GM23248 (cell line): ENCODE measurements around the gene CD164L2. TPM values are rescaled to one million over a fixed set of nuclear protein-coding genes. Genes with fewer than 3 reads are reported as not detected.

Source experiments
- DNase-seq: peaks from one replicate; pipeline ENCODE4 v3.0.0-alpha.2; 2015
- H2AFZ ChIP-seq: fragments of 200-600 bp; sonication (generic); 2 replicates; pipeline ENCODE4 v1.6.1; 2016; ENCODE audit warnings: antibody characterized with exemption
- H3F3A ChIP-seq: fragments of 200-600 bp; sonication (generic); 2 replicates; pipeline ENCODE4 v1.6.1; 2016; ENCODE audit warnings: mild to moderate bottlenecking, antibody characterized with exemption, mixed run types; ENCODE audit not compliant: insufficient read depth
- H3K27ac ChIP-seq: fragments of 200-600 bp; sonication (generic); 2 replicates; pipeline ENCODE4 v1.5.1; 2016; ENCODE audit warnings: mild to moderate bottlenecking
- H3K27me3 ChIP-seq: fragments of 200-600 bp; sonication (generic); replicated peaks from 2 replicates; pipeline ENCODE4 v1.6.1; 2016; ENCODE audit warnings: mild to moderate bottlenecking; ENCODE audit not compliant: insufficient read depth
- H3K36me3 ChIP-seq: fragments of 200-600 bp; sonication (generic); 2 replicates; pipeline ENCODE4 v1.6.1; 2016; ENCODE audit warnings: low read depth, mild to moderate bottlenecking
- H3K4me1 ChIP-seq: fragments of 200-600 bp; sonication (generic); 2 replicates; pipeline ENCODE4 v1.6.1; 2016; ENCODE audit warnings: mild to moderate bottlenecking; ENCODE audit not compliant: insufficient read depth
- H3K4me2 ChIP-seq: fragments of 200-600 bp; sonication (generic); one replicate; pipeline ENCODE4 v1.6.1; 2016; ENCODE audit warnings: mild to moderate bottlenecking; ENCODE audit not compliant: unreplicated experiment
- H3K4me3 ChIP-seq: fragments of 200-600 bp; sonication (generic); 2 replicates; pipeline ENCODE4 v1.5.1; 2016; ENCODE audit warnings: mild to moderate bottlenecking
- H3K79me2 ChIP-seq: fragments of 200-600 bp; sonication (generic); 2 replicates; pipeline ENCODE4 v1.6.1; 2016; ENCODE audit warnings: mild to moderate bottlenecking; ENCODE audit not compliant: insufficient read depth
- H3K9ac ChIP-seq: fragments of 200-600 bp; sonication (generic); 2 replicates; pipeline ENCODE4 v1.6.1; 2016; ENCODE audit warnings: mild to moderate bottlenecking
- H3K9me2 ChIP-seq: fragments of 200-600 bp; sonication (generic); 2 replicates; pipeline ENCODE4 v1.6.1; 2016; ENCODE audit warnings: mixed run types, mild to moderate bottlenecking, moderate library complexity; ENCODE audit not compliant: insufficient read depth
- H3K9me3 ChIP-seq: fragments of 200-600 bp; sonication (generic); one replicate; pipeline ENCODE4 v1.6.1; 2017; ENCODE audit warnings: low read depth
- H4K20me1 ChIP-seq: fragments of 200-600 bp; sonication (generic); 2 replicates; pipeline ENCODE4 v1.6.0; 2016; ENCODE audit not compliant: insufficient read depth
- EZH2 ChIP-seq: fragments of 200-600 bp; sonication (generic); IDR thresholded peaks from 2 replicates; pipeline ENCODE4 v1.6.1; 2018; ENCODE audit warnings: antibody characterized with exemption, mild to moderate bottlenecking; ENCODE audit not compliant: insufficient read depth, poor library complexity, severe bottlenecking
- EZH2phosphoT487 ChIP-seq: fragments of 200-600 bp; sonication (generic); IDR thresholded peaks from 2 replicates; pipeline ENCODE4 v1.6.1; 2018; ENCODE audit warnings: antibody characterized with exemption, moderate library complexity, mild to moderate bottlenecking, low read depth; ENCODE audit not compliant: insufficient read depth
- WGBS, 2 experiments: methylation state at CpG; one replicate each; pipeline ENCODE4 v1.1.6; 2015 to 2017; ENCODE audit warnings: low lambda C conversion rate in 2 of 2, low coverage in 1 of 2; ENCODE audit errors: missing lambda C conversion rate in 2 of 2; 5-methylcytosine and 5-hydroxymethylcytosine counted together
- in situ Hi-C: fragments of 300-500 bp; cut with MboI; formaldehyde crosslinking; loops from 2 replicates; pipeline ENCODE4 v1.15.0; 2020
- polyA plus RNA-seq: library from polyadenylated mRNA; unstranded; fragments of >200 nt; fragmentation: Nextera tagmentation; extraction: Ambion mirVana; gene quantifications from 2 replicates; pipeline ENCODE4 v1.2.1, GENCODE V29; 2016
- total RNA-seq: library from RNA; depleted of rRNA; stranded (reverse); fragments of >200 nt; shearing (Covaris generic); gene quantifications from 2 replicates; pipeline ENCODE4 v1.2.3, GENCODE V29; 2014

Gene CD164L2
- total and polyA plus RNA-seq, 2 experiments from 2014 or later, result not detected

DNA sequence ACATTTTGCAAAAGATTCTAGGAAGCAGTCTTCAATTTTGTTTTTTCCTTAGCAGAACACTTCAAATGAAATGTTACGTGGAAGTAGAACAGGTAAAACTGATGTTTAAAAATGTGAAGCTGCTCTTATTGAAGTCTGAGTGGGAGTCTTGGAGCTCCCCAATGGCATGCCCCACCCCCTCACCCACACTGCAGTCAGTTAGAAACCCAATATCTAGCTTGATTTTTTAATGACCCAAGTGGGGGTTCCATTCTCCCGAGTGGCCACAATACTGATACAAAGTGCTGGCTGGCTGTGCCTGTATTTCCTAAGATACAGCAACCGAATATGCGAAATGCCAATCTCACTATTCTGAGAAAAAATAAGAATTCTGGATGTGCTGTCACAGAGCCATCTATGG lies 40.6 kb upstream of the CD164L2 start:
- TF ChIP-seq EZH2phosphoT487 (no peak), EZH2 (no peak)
- H3K4me2 ChIP-seq, result no peak overlapping the region
- H3K27me3 ChIP-seq, result no peaks in the 10 kb centered on the region
- H3F3A ChIP-seq, result peaks cover 11% of the 10 kb centered on the region
- H3K27ac ChIP-seq, result no peak overlapping the region
- no peak overlapping the region for H3K4me3 ChIP-seq
- no peak overlapping the region for H3K9ac ChIP-seq
- no peaks in the 10 kb centered on the region for H4K20me1 ChIP-seq
- no peak for DNase-seq
- WGBS, 2 experiments, result 84 to 92% methylated on average over 4 of the region's 4 CpGs
- in situ Hi-C loops, result loop anchor here (25.0 kb wide), 1 partner anchor 189 kb away; the partner anchor contains the start of gene AHDC1
- no peaks in the 10 kb centered on the region for H3K9me2 ChIP-seq
- H3K9me3 ChIP-seq, result no peaks in the 10 kb centered on the region
- H3K4me1 ChIP-seq, result peaks cover 25% of the 10 kb centered on the region
- peaks cover 99% of the 10 kb centered on the region for H3K79me2 ChIP-seq
- H3K36me3 ChIP-seq, result peaks cover 7% of the 10 kb centered on the region; the same call in 1 of the 2 replicates
- H2AFZ ChIP-seq, result no peak overlapping the region

DNA sequence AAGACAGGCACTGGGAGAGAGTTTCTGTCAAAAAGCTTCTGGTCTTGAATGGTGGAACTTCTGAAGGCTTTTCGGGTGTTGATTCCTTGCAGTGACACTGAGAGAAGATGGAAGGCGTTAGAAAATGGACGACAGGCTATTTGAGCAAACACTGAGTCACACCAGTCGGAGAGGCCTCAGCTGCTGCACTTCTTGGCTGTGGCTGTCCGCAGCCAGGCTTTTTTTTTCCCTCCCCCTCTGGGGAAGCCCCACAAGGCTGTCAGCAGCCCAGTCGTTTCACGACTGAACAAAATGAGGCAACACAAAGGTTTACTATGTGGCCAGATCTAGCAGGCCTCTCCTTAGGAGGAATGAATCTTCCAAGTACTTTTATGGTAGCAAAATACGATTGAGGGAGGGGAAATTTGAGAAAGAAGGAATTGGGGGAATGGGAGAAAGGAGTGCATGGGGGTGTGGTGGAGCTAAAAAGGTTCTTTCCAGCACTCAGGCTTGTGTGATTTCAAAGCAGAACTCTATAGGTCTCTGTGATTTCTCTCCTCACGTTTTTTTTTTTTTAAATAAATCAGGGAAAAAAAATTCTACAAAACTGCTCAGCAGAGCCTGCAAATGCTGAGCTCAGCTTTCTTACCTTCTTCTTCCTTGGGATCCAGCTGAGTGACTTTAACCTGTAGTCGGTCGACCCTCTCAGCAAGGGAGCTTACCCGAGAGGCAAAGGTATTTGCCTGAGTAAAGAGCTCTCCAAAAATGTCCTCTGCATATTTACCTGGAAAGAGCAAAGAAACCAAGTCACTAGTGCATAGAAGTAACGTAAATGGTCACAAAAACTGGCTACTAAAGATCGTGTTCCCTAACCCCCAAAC lies 35.4 kb upstream of the CD164L2 start:
- peaks cover 18% of the 10 kb centered on the region for H3K4me1 ChIP-seq
- peak overlapping the region; percentile 72 for H3K9ac ChIP-seq
- H3K4me2 ChIP-seq, result peak overlapping the region; percentile 41
- peaks cover 80% of the 10 kb centered on the region for H3K79me2 ChIP-seq
- H2AFZ ChIP-seq, result peak overlapping the region; percentile 59
- H3K9me3 ChIP-seq, result no peaks in the 10 kb centered on the region
- H4K20me1 ChIP-seq, result no peaks in the 10 kb centered on the region
- H3K27me3 ChIP-seq, result no peaks in the 10 kb centered on the region
- DNase-seq, result peak; percentile 97
- 27 to 29% methylated on average over 14 of the region's 14 CpGs for WGBS, 2 experiments
- no peak for TF ChIP-seq EZH2
- TF ChIP-seq EZH2phosphoT487, result no peak
- H3K27ac ChIP-seq, result peak overlapping the region; percentile 85
- H3F3A ChIP-seq, result peaks cover 22% of the 10 kb centered on the region
- no peaks in the 10 kb centered on the region for H3K9me2 ChIP-seq
- in situ Hi-C loops, result loop anchor here (25.0 kb wide), 1 partner anchor 194 kb away; the partner anchor contains the start of gene AHDC1
- H3K4me3 ChIP-seq, result no peak overlapping the region
- H3K36me3 ChIP-seq, result peaks cover 41% of the 10 kb centered on the region

DNA sequence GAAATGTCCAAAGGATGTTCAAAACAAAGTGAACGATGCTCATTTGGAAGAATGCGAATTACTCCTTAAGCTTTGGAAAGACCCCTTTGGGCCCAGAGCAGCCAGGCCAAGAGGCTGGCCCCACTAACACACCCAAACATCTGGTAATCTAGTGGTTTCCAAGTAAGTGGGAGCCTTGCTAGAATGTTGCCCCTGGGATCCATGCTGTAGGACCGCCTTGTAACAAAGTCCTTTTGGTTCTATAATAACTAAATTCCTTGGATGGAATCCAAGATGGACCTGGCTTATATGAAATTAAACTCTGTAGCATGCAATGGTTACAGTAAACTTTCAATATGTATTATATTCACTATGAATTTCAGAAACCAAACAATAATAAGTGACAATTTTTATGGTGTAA lies 34.6 kb upstream of the CD164L2 start:
- Histone ChIP-seq H2AFZ (no peak overlapping the region), H3K27ac (peak overlapping the region; percentile 85), H3K27me3 (no peaks in the 10 kb centered on the region), H3K79me2 (peaks cover 78% of the 10 kb centered on the region), H3K9ac (peak overlapping the region; percentile 72), H3K9me3 (no peaks in the 10 kb centered on the region), H4K20me1 (no peaks in the 10 kb centered on the region), H3F3A (peaks cover 22% of the 10 kb centered on the region), H3K4me1 (peaks cover 18% of the 10 kb centered on the region), H3K36me3 (peaks cover 49% of the 10 kb centered on the region), H3K9me2 (no peaks in the 10 kb centered on the region), H3K4me2 (peak overlapping the region; percentile 41), H3K4me3 (no peak overlapping the region)
- in situ Hi-C loops, result loop anchor here (25.0 kb wide), 1 partner anchor 195 kb away; the partner anchor contains the start of gene AHDC1
- TF ChIP-seq EZH2phosphoT487 (no peak), EZH2 (no peak)
- no peak for DNase-seq
- WGBS, 2 experiments, result 96 to 100% methylated on average over 3 of the region's 3 CpGs

DNA sequence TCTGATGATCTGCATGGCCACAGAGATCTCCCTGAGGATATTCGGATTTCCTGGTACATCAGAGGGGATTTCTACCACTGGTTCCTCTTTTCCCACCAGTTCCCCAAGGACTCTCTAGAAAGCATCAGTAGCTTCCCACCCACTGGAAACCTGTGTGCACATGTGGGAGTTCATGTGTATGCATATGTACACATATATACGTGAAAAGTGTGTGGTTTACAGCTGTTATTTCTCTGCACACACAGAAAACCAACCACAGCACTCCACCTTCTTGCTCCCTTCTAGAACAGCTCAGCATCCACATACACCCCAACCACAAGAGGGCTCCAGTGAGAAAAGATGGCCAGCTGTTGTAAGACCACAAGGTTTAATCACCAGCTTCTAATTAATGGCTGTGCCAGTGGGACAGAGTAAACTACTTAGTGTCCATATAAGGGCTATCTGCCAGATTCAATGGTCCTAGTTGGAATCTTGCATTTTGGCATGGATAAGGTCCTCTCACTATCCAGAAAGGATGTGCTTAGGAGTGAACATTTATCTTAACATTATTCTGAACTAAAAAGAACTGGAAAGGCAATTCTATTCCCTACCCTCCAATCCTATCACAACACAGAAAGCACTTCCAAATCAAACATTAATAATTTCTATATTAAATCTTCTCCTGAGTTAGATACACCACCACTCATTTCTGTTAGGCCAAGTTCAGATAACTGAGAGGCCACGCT lies 33.4 kb upstream of the CD164L2 start:
- peaks cover 18% of the 10 kb centered on the region for H3K4me1 ChIP-seq
- H3K4me2 ChIP-seq, result no peak overlapping the region
- H3F3A ChIP-seq, result peaks cover 22% of the 10 kb centered on the region
- DNase-seq, result peak; percentile 80
- no peaks in the 10 kb centered on the region for H3K9me2 ChIP-seq
- no peak for TF ChIP-seq EZH2
- no peak for TF ChIP-seq EZH2phosphoT487
- H4K20me1 ChIP-seq, result no peaks in the 10 kb centered on the region
- 96 to 97% methylated on average over 3 of the region's 3 CpGs for WGBS, 2 experiments
- H3K36me3 ChIP-seq, result peaks cover 59% of the 10 kb centered on the region
- no peaks in the 10 kb centered on the region for H3K27me3 ChIP-seq
- H3K9ac ChIP-seq, result no peak overlapping the region
- no peaks in the 10 kb centered on the region for H3K9me3 ChIP-seq
- H3K4me3 ChIP-seq, result no peak overlapping the region
- peaks cover 68% of the 10 kb centered on the region for H3K79me2 ChIP-seq
- in situ Hi-C loops, result loop anchor here (25.0 kb wide), 1 partner anchor 196 kb away; the partner anchor contains the start of gene AHDC1
- no peak overlapping the region for H3K27ac ChIP-seq
- H2AFZ ChIP-seq, result no peak overlapping the region
